Kidney (tissue), 14 donors: ENCODE data around the gene HDLBP. TPM values are rescaled to one million over a fixed set of nuclear protein-coding genes. Genes with fewer than 3 reads are reported as not detected.

ENCODE experiments used
- DNase-seq, 5 donors: peaks; one replicate each; pipeline ENCODE4 v3.0.0-alpha.2; 2013 to 2020
- FAIRE-seq: peaks from 2 replicates; lab custom pipeline; 2012; peaks lifted over from hg19 to GRCh38; lab: Jason Lieb, UNC
- H3K27ac ChIP-seq, 2 donors: one replicate each; pipeline ENCODE4 v1.7.0; 2013; ENCODE audit warnings: low read depth in 2 of 2, low read length in 2 of 2, inconsistent platforms in 1 of 2
- H3K27me3 ChIP-seq: one replicate; pipeline ENCODE4 v1.7.1; 2013; ENCODE audit warnings: low read length, inconsistent platforms; ENCODE audit not compliant: control insufficient read depth, insufficient read depth
- H3K36me3 ChIP-seq, 3 donors: one replicate each; pipeline versions ENCODE4 v1.7.0 to v1.7.1; 2013; ENCODE audit warnings: low read length in 3 of 3, control low read depth in 1 of 3, inconsistent platforms in 1 of 3; ENCODE audit not compliant: insufficient read depth in 3 of 3, control insufficient read depth in 2 of 3
- H3K4me1 ChIP-seq, 3 donors: one replicate each; pipeline versions ENCODE4 v1.7.0 to v1.7.1; 2013; ENCODE audit warnings: low read length in 3 of 3, inconsistent platforms in 1 of 3, low read depth in 1 of 3; ENCODE audit not compliant: control insufficient read depth in 2 of 3, insufficient read depth in 2 of 3
- H3K4me3 ChIP-seq, 3 donors: one replicate each; pipeline versions ENCODE4 v1.7.0 to v1.8.1; 2013; ENCODE audit warnings: low read length in 3 of 3, control low read depth in 1 of 3, inconsistent platforms in 1 of 3
- H3K9ac ChIP-seq, 3 donors: one replicate each; pipeline versions ENCODE4 v1.7.0 to v1.7.1; 2013; ENCODE audit warnings: low read length in 3 of 3, control low read depth in 1 of 3, inconsistent platforms in 1 of 3
- H3K9me3 ChIP-seq, 3 donors: one replicate each; pipeline versions ENCODE4 v1.7.0 to v1.7.1; 2013; ENCODE audit warnings: low read length in 3 of 3, control low read depth in 1 of 3, inconsistent platforms in 1 of 3; ENCODE audit not compliant: control insufficient read depth in 2 of 3, insufficient read depth in 1 of 3
- CTCF ChIP-seq: IDR thresholded peaks from 3 replicates; pipeline ENCODE4 v1.5.1; 2012; ENCODE audit warnings: mild to moderate bottlenecking, moderate library complexity, borderline replicate concordance; ENCODE audit not compliant: insufficient read depth; ENCODE audit errors: extremely low read depth
- intact Hi-C: fragments of 100-400 bp; cut with DNase I; formaldehyde crosslinking; loops from one replicate; pipeline ENCODE4 v1.11.1; 2022
- polyA plus RNA-seq: library from polyadenylated mRNA; stranded (reverse); fragments of 350-450 nt; fragmentation: Illumina TruSeq; extraction: RNeasy Lipid Tissue Mini Kit (QIAGEN cat#74804); gene quantifications from one replicate; pipeline ENCODE4 v1.2.3, GENCODE V29; 2014; ENCODE audit warnings: low read depth, low replicate concordance; ENCODE audit not compliant: insufficient read depth
- total RNA-seq: library from RNA; stranded (reverse); fragmentation: NEBNext Ultra II Directional; extraction: Animal tissue kit (Norgen Biotek cat#: 25700); gene quantifications from one replicate; pipeline ENCODE4 v1.2.1, GENCODE V29; 2021
- donor health status: control.
- donor health status: control.
- donor health status: control.
- donor health status: control.
- donor health status: control.
- donor health status: DM: yes; HTN: yes; CAD: no.
- donor health status: Normal renal cell carcinoma (clear cell type).

Gene HDLBP
- total and polyA plus RNA-seq, 2 donors from 2014 or later: 256 to 356 TPM

- DNase-seq (no peak), FAIRE-seq (no peak)
- H3K27ac ChIP-seq: no peak overlapping the region
- intact Hi-C loops: no loop called here
- H3K4me1 ChIP-seq: no peaks in the 10 kb centered on the region
- no peak for TF ChIP-seq CTCF
- H3K36me3 ChIP-seq: no peaks in the 10 kb centered on the region
- no peak overlapping the region for H3K4me3 ChIP-seq
- no peaks in the 10 kb centered on the region for H3K9me3 ChIP-seq
- H3K27me3 ChIP-seq: no peaks in the 10 kb centered on the region
- no peak overlapping the region for H3K9ac ChIP-seq
These were observed 108.3 kb downstream of the HDLBP start for GRCh38 chr2:241207151-241207550.

GRCh38 chr2:241205086-241205485, 110.4 kb downstream of the HDLBP start:
- intact Hi-C loops: no loop called here
- no peak overlapping the region for H3K27ac ChIP-seq
- no peak for FAIRE-seq
- no peaks in the 10 kb centered on the region for H3K9me3 ChIP-seq
- H3K27me3 ChIP-seq: no peaks in the 10 kb centered on the region
- DNase-seq: no peak
- no peaks in the 10 kb centered on the region for H3K4me1 ChIP-seq
- H3K9ac ChIP-seq: no peak overlapping the region
- no peaks in the 10 kb centered on the region for H3K36me3 ChIP-seq
- no peak overlapping the region for H3K4me3 ChIP-seq
- TF ChIP-seq CTCF: no peak

- Histone ChIP-seq H3K4me1 (no peaks in the 10 kb centered on the region), H3K9me3 (no peaks in the 10 kb centered on the region), H3K27ac (no peak overlapping the region), H3K36me3 (no peaks in the 10 kb centered on the region), H3K9ac (no peak overlapping the region), H3K27me3 (no peaks in the 10 kb centered on the region), H3K4me3 (no peak overlapping the region)
- intact Hi-C loops: no loop called here
- FAIRE-seq: no peak
- DNase-seq: no peak
- no peak for TF ChIP-seq CTCF
These were observed 111.0 kb downstream of the HDLBP start for GRCh38 chr2:241204490-241204889.

- intact Hi-C loops: no loop called here
- no peaks in the 10 kb centered on the region for H3K36me3 ChIP-seq
- H3K9me3 ChIP-seq: no peaks in the 10 kb centered on the region
- DNase-seq: no peak
- H3K4me1 ChIP-seq: no peaks in the 10 kb centered on the region
- no peak for FAIRE-seq
- H3K27me3 ChIP-seq: no peaks in the 10 kb centered on the region
- no peak for TF ChIP-seq CTCF
- no peak overlapping the region for H3K4me3 ChIP-seq
- H3K9ac ChIP-seq: no peak overlapping the region
- H3K27ac ChIP-seq: no peak overlapping the region
These were observed 111.5 kb downstream of the HDLBP start for GRCh38 chr2:241204010-241204384.
